Gastrocnemius medialis (tissue), 4 donors: ENCODE results near the gene ENOX1. TPM values are rescaled to one million over a fixed set of nuclear protein-coding genes. Genes with fewer than 3 reads are reported as not detected.
"Not testable (repeated sequence)": the region's sequence is repeated elsewhere in the genome, so short reads cannot be mapped to it uniquely, and the experiment has no call there.

ENCODE experiments used
- ATAC-seq, 2 donors: fragments of 150-250 bp; one replicate each; pipeline ENCODE4 v1.9.1; 2016
- DNase-seq, 2 donors: peaks; one replicate each; pipeline ENCODE4 v3.0.0-alpha.2; 2019
- H3K27ac ChIP-seq, 4 donors: fragments of 200-600 bp; sonication (generic); 1 replicate in 1 of 4; 2 replicates in 3 of 4; pipeline ENCODE4 v1.5.1; 2016 to 2018; ENCODE audit warnings: mild to moderate bottlenecking in 2 of 4, moderate library complexity in 1 of 4
- H3K27me3 ChIP-seq, 3 donors: fragments of 200-600 bp; sonication (generic) in 2 of 3; 1 replicate in 1 of 3; 2 replicates in 2 of 3; pipeline versions ENCODE4 v1.5.1 to v1.6.0; 2016 to 2019; ENCODE audit warnings: mild to moderate bottlenecking in 1 of 3, moderate library complexity in 1 of 3
- H3K36me3 ChIP-seq, 2 donors: fragments of 200-600 bp; sonication (generic) in 1 of 2; one replicate each; pipeline ENCODE4 v1.5.1; 2017 to 2018
- H3K4me1 ChIP-seq, 2 donors: fragments of 200-600 bp; sonication (generic) in 1 of 2; one replicate each; pipeline ENCODE4 v1.5.1; 2016 to 2017; ENCODE audit warnings: mild to moderate bottlenecking in 2 of 2
- H3K4me3 ChIP-seq, 4 donors: fragments of 200-600 bp; sonication (generic) in 3 of 4; 1 replicate in 1 of 4; 2 replicates in 3 of 4; pipeline ENCODE4 v1.5.1; 2016 to 2019; ENCODE audit warnings: mild to moderate bottlenecking in 2 of 4
- H3K9me3 ChIP-seq, 3 donors: fragments of 200-600 bp; sonication (generic) in 2 of 3; 1 replicate in 1 of 3; 2 replicates in 2 of 3; pipeline ENCODE4 v1.5.1; 2016 to 2019
- CTCF ChIP-seq, 5 experiments: fragments of 450-650 bp in 3 of 5; fragments of 200-600 bp in 2 of 5; sonication (generic) in 2 of 5; IDR thresholded peaks in 4 of 5; conservative IDR thresholded peaks in 1 of 5; 1 replicate in 4 of 5; 2 replicates in 1 of 5; pipeline ENCODE4 v1.5.1; 2016 to 2019; ENCODE audit warnings: antibody characterized with exemption in 5 of 5, mild to moderate bottlenecking in 3 of 5, moderate library complexity in 3 of 5
- POLR2A ChIP-seq, 2 donors: fragments of 450-650 bp; IDR thresholded peaks; one replicate each; pipeline ENCODE4 v1.6.1; 2017; ENCODE audit warnings: antibody characterized with exemption in 2 of 2, mild to moderate bottlenecking in 2 of 2, moderate library complexity in 2 of 2
- in situ Hi-C, 4 donors: fragments of 200-750 bp; cut with MboI; loops; one replicate each; pipeline versions ENCODE4 v1.15.0 to v1.8.0; 2017; ENCODE audit warnings: low sequenced_read_pairs in 4 of 4
- intact Hi-C: fragments of 100-400 bp; cut with DNase I; formaldehyde crosslinking; loops from one replicate; pipeline ENCODE4 v1.15.1; 2023; ENCODE audit warnings: low total_unique reads
- total RNA-seq, 4 donors: library from RNA; depleted of rRNA; stranded (reverse); fragments of >200 nt; gene quantifications; one replicate each; pipeline versions ENCODE4 v1.1.0 to v1.2.3, GENCODE V29; 2016

Gene ENOX1
- total RNA-seq, 4 donors from 2014 or later: 0.46 to 3.5 (median 1.8) TPM

- no peak for ATAC-seq
- in situ Hi-C loops: no loop called here
- Histone ChIP-seq H3K9me3 (no peaks in the 10 kb centered on the region), H3K27ac (no peak overlapping the region), H3K4me3 (no peak overlapping the region), H3K27me3 (no peaks in the 10 kb centered on the region), H3K36me3 (no peaks in the 10 kb centered on the region), H3K4me1 (peaks cover 12 to 13% of the 10 kb centered on the region in 2 donors)
- intact Hi-C loops: no loop called here
- TF ChIP-seq POLR2A (IDR thresholded peaks at IDR 0.05): no peak
- no peak for TF ChIP-seq CTCF (IDR thresholded peaks at IDR 0.05 in 4 of 5, conservative IDR thresholded peaks at IDR 0.05 in 1 of 5)
- no peak for DNase-seq
Observed at GRCh38 chr13:43354153-43354945, 432.4 kb downstream of the ENOX1 start.

- Histone ChIP-seq H3K27ac (no peak overlapping the region), H3K4me1 (peaks cover 12 to 13% of the 10 kb centered on the region in 2 donors), H3K9me3 (no peaks in the 10 kb centered on the region), H3K4me3 (no peak overlapping the region), H3K27me3 (no peaks in the 10 kb centered on the region), H3K36me3 (no peaks in the 10 kb centered on the region)
- in situ Hi-C loops: no loop called here
- intact Hi-C loops: no loop called here
- no peak for DNase-seq
- no peak for ATAC-seq
- no peak for TF ChIP-seq POLR2A (IDR thresholded peaks at IDR 0.05)
- TF ChIP-seq CTCF (IDR thresholded peaks at IDR 0.05 in 4 of 5, conservative IDR thresholded peaks at IDR 0.05 in 1 of 5): no peak
Observed at GRCh38 chr13:43353631-43354030, 433.1 kb downstream of the ENOX1 start.

DNA sequence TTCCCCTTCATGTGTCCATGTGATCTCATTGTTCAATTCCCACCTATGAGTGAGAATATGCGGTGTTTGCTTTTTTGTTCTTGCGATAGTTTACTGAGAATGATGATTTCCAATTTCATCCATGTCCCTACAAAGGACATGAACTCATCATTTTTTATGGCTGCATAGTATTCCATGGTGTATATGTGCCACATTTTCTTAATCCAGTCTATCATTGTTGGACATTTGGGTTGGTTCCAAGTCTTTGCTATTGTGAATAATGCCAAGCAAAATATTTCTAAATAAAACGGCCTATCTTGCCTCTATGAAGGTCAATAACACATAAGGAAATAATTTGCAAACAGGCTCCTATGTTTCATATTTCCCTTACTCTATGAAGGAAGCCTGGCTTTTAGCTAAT is 435.2 kb downstream of the ENOX1 start:
- H3K27ac ChIP-seq, H3K27me3 ChIP-seq, H3K9me3 ChIP-seq, H3K4me1 ChIP-seq, intact Hi-C loops, in situ Hi-C loops, H3K36me3 ChIP-seq, ATAC-seq, DNase-seq, H3K4me3 ChIP-seq: not testable (repeated sequence)

DNA sequence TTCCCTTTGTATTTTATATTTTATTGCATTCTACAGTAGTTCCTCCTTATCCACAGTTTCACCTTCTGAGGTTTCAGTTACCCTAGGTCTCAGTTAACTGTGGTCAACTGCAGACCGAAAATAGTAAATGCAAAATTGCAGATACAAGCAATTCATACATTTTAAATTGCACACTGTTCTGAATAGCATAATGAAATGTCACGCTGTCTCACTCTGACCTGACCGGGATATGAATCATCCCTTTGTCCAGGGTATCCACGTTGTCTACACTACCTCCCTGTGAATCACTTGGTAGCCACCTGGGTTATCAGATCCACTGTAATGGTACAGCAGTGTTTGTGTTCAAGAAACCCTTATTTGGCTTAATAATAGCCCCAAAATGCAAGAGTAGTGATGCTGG is 438.4 kb downstream of the ENOX1 start:
- no peaks in the 10 kb centered on the region for H3K9me3 ChIP-seq
- H3K27ac ChIP-seq: no peak overlapping the region
- DNase-seq: no peak
- no peak overlapping the region for H3K4me3 ChIP-seq
- TF ChIP-seq POLR2A (IDR thresholded peaks at IDR 0.05) (no peak), CTCF (IDR thresholded peaks at IDR 0.05 in 4 of 5, conservative IDR thresholded peaks at IDR 0.05 in 1 of 5) (no peak)
- intact Hi-C loops: no loop called here
- no peaks in the 10 kb centered on the region for H3K36me3 ChIP-seq
- no peaks in the 10 kb centered on the region for H3K27me3 ChIP-seq
- no peak for ATAC-seq
- in situ Hi-C loops: no loop called here
- no peaks in the 10 kb centered on the region for H3K4me1 ChIP-seq

DNA sequence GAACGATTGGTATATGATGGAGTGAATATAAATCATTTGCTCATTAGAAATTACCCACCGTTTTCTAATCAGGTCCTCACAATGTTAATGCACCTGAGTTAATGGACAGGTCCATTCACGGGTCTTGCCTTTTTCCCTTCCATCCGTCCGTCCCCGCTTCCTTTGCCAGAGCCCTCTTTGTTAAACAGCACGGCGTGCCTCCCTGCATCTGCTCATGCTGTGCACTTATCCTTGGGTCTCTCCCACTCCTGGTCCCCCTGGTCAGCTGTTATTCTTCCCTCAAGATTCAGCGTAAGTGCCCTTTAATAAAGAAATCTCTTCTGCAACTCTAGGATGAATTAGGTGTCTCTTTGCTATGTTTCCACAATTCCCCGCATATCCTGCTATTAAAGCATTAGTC is 438.9 kb downstream of the ENOX1 start:
- Histone ChIP-seq H3K36me3 (no peaks in the 10 kb centered on the region), H3K27me3 (no peaks in the 10 kb centered on the region), H3K4me3 (no peak overlapping the region), H3K4me1 (no peaks in the 10 kb centered on the region), H3K27ac (no peak overlapping the region), H3K9me3 (no peaks in the 10 kb centered on the region)
- DNase-seq: no peak
- intact Hi-C loops: no loop called here
- TF ChIP-seq POLR2A (IDR thresholded peaks at IDR 0.05) (no peak), CTCF (IDR thresholded peaks at IDR 0.05 in 4 of 5, conservative IDR thresholded peaks at IDR 0.05 in 1 of 5) (no peak)
- no peak for ATAC-seq
- in situ Hi-C loops: no loop called here
